HG03354 (cell line): ENCODE results near the gene STAT4.

Source experiments
- ATAC-seq: cut with Tn5 transposase; IDR thresholded peaks from one replicate; pipeline ENCODE4 v1.9.1; 2021; ENCODE audit warnings: mild to moderate bottlenecking; ENCODE audit not compliant: unreplicated experiment, poor library complexity, severe bottlenecking

STAT4 gene

GRCh38 chr2:191148791-191149190 lies 2.0 kb downstream of the STAT4 start:
- ATAC-seq = no peak

DNA sequence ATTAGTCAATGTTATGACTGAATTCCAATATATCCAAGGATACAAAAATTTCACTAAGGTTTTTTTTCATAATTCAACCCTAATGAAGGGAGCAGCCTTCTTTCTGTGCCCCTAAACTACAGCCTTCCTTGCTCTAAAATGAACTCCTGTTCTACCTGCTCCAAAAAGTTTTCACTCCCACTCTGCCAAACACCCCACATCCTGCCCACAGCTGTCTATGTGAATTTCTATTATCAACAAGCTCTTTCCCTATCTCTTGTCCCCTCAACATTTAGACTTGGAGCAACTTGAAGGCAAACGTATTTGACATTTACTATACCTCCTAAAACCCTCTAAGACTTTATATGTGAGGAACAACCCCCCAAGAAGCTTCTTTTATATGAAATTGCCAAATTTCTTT lies 2.5 kb downstream of the STAT4 start:
- ATAC-seq = no peak

DNA sequence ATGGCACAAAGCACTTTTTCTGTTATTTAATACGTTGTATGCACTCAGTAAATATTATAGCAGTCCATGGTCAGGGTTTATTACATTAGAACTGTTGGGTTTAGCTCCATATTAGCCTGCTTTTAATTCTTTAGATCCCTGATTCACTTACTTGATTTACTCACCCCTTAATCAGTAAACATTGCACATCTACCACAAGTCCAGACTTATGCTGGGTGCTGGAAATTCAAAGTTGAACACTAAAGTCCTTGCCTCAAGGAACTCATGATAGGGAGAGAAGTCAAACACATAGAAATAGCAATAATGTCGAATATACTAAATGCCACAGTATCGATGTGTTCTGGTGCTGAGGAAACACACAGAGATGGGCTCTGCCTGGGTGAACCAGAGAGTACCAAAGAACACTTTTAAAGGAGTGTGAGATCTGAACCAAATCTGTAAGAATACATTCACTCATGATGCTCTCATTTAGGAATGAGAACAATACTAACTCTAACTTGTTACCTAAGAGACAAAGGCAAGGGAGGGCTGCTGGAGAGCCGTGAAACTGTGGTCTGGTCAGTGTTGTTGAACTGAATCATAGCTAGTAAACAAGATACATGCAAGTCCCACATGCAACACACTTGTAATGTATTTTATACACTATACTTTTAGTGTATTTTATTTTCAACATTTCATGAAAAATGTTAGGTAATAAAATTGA lies 4.9 kb downstream of the STAT4 start:
- ATAC-seq = no peak

DNA sequence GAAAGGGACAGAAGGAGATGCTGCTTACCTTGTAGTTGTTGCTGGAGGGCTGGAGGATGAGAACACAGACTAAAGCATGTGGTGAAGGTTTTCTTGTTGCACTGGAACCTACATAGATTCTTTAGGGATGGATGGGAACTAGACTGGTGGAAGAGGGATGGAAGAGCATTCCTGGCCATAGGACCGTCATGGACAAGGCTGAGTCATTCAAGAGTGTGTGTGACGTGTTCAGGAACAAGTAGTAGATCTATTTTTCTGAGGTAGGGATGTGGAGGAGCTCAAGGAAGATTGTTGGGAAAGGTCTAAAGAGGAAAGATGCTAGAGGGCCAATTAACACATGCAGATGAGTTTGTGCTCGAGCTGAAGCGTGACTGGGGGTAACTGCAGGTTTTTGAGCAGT lies 6.6 kb downstream of the STAT4 start:
- ATAC-seq = no peak

DNA sequence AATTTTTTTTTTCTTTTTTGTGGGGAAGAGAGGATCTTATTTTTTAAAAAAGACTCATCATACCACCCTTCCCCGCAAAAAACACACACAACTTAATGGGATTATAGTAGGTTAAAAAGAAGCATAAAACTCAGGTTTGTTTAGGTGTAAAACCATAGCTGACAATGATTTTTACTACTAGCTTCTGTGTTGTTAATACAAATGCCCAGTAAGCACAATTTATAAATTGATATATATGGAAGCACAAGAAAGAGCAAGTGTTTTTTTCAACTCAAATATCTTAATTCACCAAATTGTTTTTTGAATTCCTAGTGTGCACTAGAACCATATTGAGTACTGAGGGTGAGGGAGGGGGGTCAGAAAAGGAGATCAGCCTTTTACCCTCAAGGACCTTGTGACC lies 7.0 kb downstream of the STAT4 start:
- ATAC-seq = no peak

DNA sequence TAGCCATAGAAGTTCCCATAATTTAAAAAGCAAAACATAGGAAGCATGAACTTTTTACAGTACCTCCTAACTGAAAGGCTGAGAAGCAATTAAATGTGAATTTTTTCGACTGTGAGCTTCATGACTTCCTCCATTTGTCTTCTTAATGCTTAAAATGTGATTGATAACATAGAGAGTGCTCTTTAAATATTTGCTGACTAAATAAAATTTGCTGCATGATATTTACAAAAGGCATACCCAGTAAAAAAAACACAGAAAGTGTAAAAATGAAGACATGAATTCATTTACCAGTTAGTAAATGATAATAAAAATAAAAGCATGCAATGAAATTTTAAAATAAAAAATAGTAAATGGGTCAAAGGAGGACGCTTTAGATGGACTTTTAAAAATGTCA lies 21.9 kb downstream of the STAT4 start:
- ATAC-seq = no peak

GRCh38 chr2:191128172-191128910 lies 22.5 kb downstream of the STAT4 start:
- peak; percentile 77 for ATAC-seq

DNA sequence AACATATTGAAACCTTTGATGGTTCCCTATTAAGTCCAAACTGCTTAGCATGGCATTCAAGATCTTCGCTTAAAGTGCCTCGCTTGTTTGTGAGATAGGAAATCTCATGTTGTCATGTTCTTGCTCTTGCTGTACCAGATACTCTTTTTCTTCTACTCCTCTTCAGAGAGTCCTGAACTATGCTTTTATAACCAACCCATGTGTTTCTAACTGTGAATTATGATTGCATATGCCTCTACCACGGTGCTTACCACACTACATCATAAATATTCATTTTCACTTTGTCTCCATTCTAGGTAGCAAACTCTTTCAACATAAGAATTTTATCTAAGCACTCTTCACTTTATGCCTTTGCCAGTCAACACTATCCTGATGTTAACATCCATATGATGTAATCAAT lies 23.6 kb downstream of the STAT4 start:
- no peak for ATAC-seq

GRCh38 chr2:191126386-191127085 lies 24.3 kb downstream of the STAT4 start:
- no peak for ATAC-seq

DNA sequence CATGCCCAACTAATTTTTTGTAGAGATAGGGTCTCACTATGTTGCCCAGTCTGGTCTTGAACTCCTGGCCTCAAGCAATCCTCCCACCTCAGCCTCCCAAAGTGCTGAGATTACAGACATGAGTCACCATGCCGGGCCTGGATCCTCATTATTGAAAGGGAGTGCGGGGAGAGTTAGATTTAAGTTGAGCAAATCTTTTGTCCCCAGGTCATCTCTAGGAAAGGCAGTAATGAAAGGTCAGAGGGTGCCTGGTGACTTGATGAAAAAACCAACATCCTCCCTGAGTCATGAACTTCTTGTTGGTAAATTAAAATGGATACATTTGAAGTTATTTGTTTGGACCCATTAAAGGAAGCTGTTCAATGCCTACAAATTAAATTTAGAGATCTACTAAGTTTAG lies 25.1 kb downstream of the STAT4 start:
- ATAC-seq = no peak

GRCh38 chr2:191122638-191123294 lies 28.0 kb downstream of the STAT4 start:
- peak; percentile 74 for ATAC-seq

DNA sequence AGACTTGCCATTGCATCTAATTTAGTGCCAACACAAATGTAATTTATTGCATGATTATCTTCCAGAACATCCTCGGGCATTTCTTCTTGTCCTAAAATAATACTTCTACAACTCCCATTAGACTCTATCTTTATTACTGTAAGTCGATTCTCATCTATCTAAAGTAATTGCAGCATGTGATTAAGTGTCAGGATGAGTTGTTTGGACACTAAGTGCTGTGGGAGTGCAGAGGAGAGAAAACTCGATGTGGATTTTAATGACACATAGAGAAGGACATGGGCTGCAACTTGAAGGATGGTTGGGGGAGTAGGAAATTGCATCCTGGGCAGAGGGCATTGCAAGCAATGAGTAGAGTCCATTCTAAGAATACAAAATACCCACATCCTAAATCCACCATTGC lies 33.5 kb downstream of the STAT4 start:
- no peak for ATAC-seq

- peak; percentile 38 for ATAC-seq
These were observed 35.0 kb downstream of the STAT4 start for GRCh38 chr2:191115804-191116203.

DNA sequence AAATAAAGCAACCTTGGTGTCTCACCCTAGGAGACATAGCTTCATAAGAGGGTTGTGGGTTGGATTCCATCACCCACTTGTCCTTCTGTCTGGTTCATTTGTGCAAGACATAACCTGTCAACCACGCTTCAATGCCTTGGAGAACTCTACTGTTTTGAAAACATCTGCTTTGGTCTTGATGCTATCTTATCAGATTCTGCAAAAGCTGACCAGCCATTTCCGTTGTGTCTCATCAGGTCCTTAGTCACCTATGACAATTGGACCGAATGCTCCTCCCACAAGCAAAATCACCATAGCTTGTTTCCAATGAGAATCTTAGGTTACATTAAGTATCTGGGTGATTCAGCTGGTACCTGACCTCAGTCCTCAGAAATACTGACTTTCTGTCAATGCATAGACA lies 35.4 kb downstream of the STAT4 start:
- ATAC-seq = peak; percentile 62

DNA sequence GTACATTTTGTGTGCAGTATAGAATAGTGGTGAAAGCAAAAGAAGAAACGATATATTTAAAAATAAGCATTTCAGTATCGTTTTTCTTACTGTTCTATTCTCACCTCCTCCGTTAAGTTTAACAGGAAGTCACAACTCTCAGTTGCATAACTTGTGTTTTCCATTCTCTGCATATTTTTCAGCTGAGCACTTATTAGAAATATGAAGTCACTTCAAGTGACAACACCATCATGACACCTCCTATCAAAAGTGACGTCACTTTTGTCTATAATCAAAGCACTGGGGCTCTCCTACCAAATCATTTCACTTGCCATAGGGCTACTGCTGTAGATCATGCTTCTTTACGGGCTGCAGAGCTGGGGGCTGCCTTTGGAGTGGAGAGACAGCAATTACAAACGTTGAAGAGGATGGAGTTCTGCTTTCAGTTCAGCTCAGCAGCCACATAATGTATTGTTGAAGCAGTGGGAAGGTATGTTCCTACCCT lies 36.3 kb downstream of the STAT4 start:
- peak; percentile 88 for ATAC-seq

DNA sequence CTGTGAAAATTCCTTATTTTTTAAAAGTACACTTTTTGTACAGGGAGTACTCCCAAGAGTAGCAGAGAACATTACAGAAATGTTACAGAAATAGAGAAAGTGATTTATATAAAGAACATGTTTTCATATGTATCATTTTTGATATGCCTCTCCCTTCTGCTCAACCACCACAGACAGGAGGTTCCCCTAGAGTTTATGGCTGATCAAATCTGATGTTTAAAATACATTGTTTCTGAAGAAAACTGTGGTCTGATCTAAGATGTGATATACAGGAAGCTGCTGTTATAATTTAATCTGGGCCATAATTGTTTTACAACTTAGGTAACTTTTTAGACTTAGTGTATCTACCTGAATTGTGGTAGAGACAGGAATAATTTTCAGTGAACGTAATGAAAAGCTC lies 37.0 kb downstream of the STAT4 start:
- no peak for ATAC-seq

- ATAC-seq = no peak
These were observed 38.3 kb downstream of the STAT4 start for GRCh38 chr2:191112448-191112901.

DNA sequence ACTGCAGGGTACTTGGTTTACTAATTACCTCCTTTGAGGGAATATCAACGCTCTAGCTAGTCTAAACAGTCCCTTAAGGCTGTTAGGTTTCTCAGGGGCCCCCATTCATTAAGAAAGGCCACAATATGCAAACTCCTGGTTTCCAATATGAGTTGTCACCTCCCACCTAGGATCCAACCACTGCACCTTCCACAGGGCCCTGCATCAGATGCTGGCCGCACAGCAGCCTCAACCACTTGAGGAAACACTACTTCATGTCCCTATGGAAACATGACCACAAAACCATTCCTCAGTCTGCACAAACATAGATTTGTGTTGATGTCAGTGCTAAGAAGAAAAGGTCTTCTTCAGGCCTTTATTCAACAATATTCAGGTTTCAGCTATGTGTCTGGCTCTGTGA lies 40.9 kb downstream of the STAT4 start:
- no peak for ATAC-seq

DNA sequence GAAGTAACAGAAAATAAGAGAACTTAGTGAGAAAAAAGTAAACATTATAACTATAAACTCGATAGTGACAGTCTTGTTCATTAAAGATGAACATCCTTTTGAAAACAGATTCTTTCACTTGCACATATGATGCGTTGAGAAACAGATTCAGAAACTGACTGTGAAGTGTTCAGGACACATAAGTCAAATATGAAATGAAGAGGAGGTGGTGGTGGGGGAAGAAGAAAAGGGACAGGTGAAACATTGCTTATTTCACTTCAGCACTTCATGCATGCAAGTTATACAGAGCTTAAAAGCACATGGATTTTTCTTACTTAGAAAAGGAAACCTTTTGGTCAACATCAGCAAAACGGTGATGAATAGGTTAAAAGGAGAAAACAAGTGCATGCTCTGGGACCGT lies 42.5 kb downstream of the STAT4 start:
- ATAC-seq = no peak

DNA sequence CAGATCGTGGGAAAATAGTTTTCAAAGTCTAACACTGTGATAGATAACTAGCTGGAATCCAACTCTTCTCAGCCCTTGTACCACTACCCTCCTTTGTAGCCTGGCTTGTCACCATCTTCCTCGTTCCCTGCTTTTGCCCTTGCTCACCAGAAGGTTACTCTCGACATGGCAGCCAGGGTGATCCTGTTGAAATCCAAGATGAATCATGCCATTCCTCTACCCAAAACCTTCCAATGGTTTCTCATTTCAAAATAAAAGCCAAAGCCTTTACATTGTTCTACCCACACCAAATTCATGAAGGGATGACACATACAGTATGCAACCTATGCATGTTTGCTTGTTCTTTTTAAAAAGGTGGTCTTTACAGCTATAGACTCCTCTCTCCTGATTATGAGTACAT lies 45.7 kb downstream of the STAT4 start:
- no peak for ATAC-seq
